RWPE2 (cell line): ENCODE results near the gene GSG1L2.
A peak's percentile ranks its signal among the peaks of the same experiment; 100 is the strongest.

Source experiments
- ATAC-seq: fragments of 200-7000 bp; cut with Tn5 transposase; 3 replicates; pipeline ENCODE4 v1.9.1; 2021; ENCODE audit warnings: low read depth
- DNase-seq: peaks from one replicate; pipeline ENCODE4 v3.0.0-alpha.2; 2020; ENCODE audit warnings: low spot score
- H3K27ac ChIP-seq: fragments of 450-650 bp; 2 replicates; pipeline ENCODE4 v1.5.1; 2017; ENCODE audit warnings: mild to moderate bottlenecking; ENCODE audit not compliant: poor library complexity, severe bottlenecking
- H3K27me3 ChIP-seq: fragments of 250-450 bp; sonication (Bioruptor Pico); 2 replicates; pipeline ENCODE4 v1.5.1; 2021; ENCODE audit warnings: mild to moderate bottlenecking, moderate library complexity; ENCODE audit not compliant: insufficient read depth, poor library complexity, severe bottlenecking
- H3K36me3 ChIP-seq: fragments of 250-450 bp; sonication (Bioruptor Pico); 2 replicates; pipeline ENCODE4 v1.5.1; 2020; ENCODE audit warnings: low read depth, mild to moderate bottlenecking, moderate library complexity
- H3K4me1 ChIP-seq: fragments of 250-450 bp; sonication (Bioruptor Pico); 2 replicates; pipeline ENCODE4 v1.5.1; 2021; ENCODE audit warnings: mild to moderate bottlenecking, moderate library complexity; ENCODE audit not compliant: insufficient read depth, poor library complexity, severe bottlenecking
- H3K4me3 ChIP-seq: fragments of 250-450 bp; sonication (Bioruptor Pico); 2 replicates; pipeline ENCODE4 v1.5.1; 2021; ENCODE audit warnings: mild to moderate bottlenecking, moderate library complexity; ENCODE audit not compliant: severe bottlenecking
- H3K9me3 ChIP-seq: fragments of 250-450 bp; sonication (Bioruptor Pico); 2 replicates; pipeline ENCODE4 v1.5.1; 2021; ENCODE audit warnings: mild to moderate bottlenecking, moderate library complexity; ENCODE audit not compliant: severe bottlenecking
- CTCF ChIP-seq: fragments of 450-650 bp; IDR thresholded peaks from one replicate; pipeline ENCODE4 v1.5.1; 2017; ENCODE audit warnings: mild to moderate bottlenecking, moderate library complexity; ENCODE audit not compliant: poor library complexity, severe bottlenecking

The GSG1L2 gene

GRCh38 chr17:9798724-9799123 is 23.2 kb downstream of the GSG1L2 start:
- Histone ChIP-seq H3K4me1 (peaks cover 9% of the 10 kb centered on the region), H3K36me3 (no peaks in the 10 kb centered on the region), H3K27ac (no peak overlapping the region), H3K27me3 (no peaks in the 10 kb centered on the region), H3K9me3 (no peaks in the 10 kb centered on the region), H3K4me3 (no peak overlapping the region)
- TF ChIP-seq CTCF = no peak
- ATAC-seq (no peak), DNase-seq (no peak)

- ATAC-seq (no peak), DNase-seq (no peak)
- H3K4me3 ChIP-seq = no peak overlapping the region
- TF ChIP-seq CTCF = no peak
- no peaks in the 10 kb centered on the region for H3K27me3 ChIP-seq
- no peak overlapping the region for H3K27ac ChIP-seq
- H3K36me3 ChIP-seq = no peaks in the 10 kb centered on the region
- no peaks in the 10 kb centered on the region for H3K9me3 ChIP-seq
- H3K4me1 ChIP-seq = peaks cover 12% of the 10 kb centered on the region
Measured at GRCh38 chr17:9798008-9798407, 23.9 kb downstream of the GSG1L2 start.

- Histone ChIP-seq H3K4me1 (peaks cover 13% of the 10 kb centered on the region), H3K36me3 (no peaks in the 10 kb centered on the region), H3K4me3 (no peak overlapping the region), H3K9me3 (no peaks in the 10 kb centered on the region), H3K27me3 (no peaks in the 10 kb centered on the region), H3K27ac (no peak overlapping the region)
- no peak for TF ChIP-seq CTCF
- ATAC-seq (peak; percentile 55; the same call in 1 of the 3 replicates), DNase-seq (no peak)
Measured at GRCh38 chr17:9792181-9792840, 29.6 kb downstream of the GSG1L2 start.

GRCh38 chr17:9790889-9791876 is 30.7 kb downstream of the GSG1L2 start, which contains the start of gene DHRS7C:
Gene DHRS7C, minus strand, starts transcription at chr17:9791592. Its CDS starts 308 bp downstream, at chr17:9791284.
- Histone ChIP-seq H3K4me1 (peaks cover 13% of the 10 kb centered on the region), H3K27me3 (no peaks in the 10 kb centered on the region), H3K4me3 (no peak within 1 kb of the TSS), H3K27ac (no peak within 1 kb of the TSS), H3K36me3 (no peaks in the 10 kb centered on the region), H3K9me3 (no peaks in the 10 kb centered on the region)
- ATAC-seq = no peak
- no peak for DNase-seq
- no peak for TF ChIP-seq CTCF
